K562 (cell line): ENCODE measurements around the gene RNF141. TPM values are rescaled to one million over a fixed set of nuclear protein-coding genes. Genes with fewer than 3 reads are reported as not detected.

Source experiments
- ATAC-seq: fragments of 200-7000 bp; cut with Tn5 transposase; 3 replicates; pipeline ENCODE4 v1.9.1; 2020; ENCODE audit warnings: moderate library complexity
- BruUV-seq: library from RNA; stranded (reverse); fragments of 400-500 nt; replicated peaks from 2 replicates; lab custom pipeline; 2021; lab: Mats Ljungman, UMichigan
- CTCF ChIA-PET: fragments of 300-600 bp; formaldehyde crosslinking; extraction: SDS; loops from one replicate; lab custom pipeline; 2021; ENCODE audit warnings: low intra/inter-chr PET ratio; lab: Yijun Ruan, JAX
- POLR2A ChIA-PET: fragments of 300-600, 350-650 bp; sonication (Branson Sonifier 250); formaldehyde crosslinking; extraction: SDS; loops from one replicate; lab custom pipeline; 2021; ENCODE audit warnings: antibody characterized with exemption, inconsistent platforms; lab: Yijun Ruan, JAX
- DNase-seq, 4 experiments: peaks; one replicate each; pipeline versions ENCODE4 v3.0.0 to v3.0.0-alpha.2; 2011 to 2018; ENCODE audit warnings: low spot score in 3 of 4, mixed read lengths in 3 of 4; ENCODE audit errors: extremely low read depth in 1 of 4
- FAIRE-seq: peaks from 2 replicates; lab custom pipeline; 2011; peaks lifted over from hg19 to GRCh38; lab: Jason Lieb, UNC
- H2AFZ ChIP-seq: 2 replicates; pipeline ENCODE4 v1.6.0; 2011; ENCODE audit warnings: low read depth, low read length, control low read depth, inconsistent platforms
- H3K27ac ChIP-seq: fragments of 200-600 bp; 3 replicates; pipeline ENCODE4 v1.8.0; 2011; ENCODE audit warnings: low read depth, mild to moderate bottlenecking, control low read depth, inconsistent platforms, low read length, moderate library complexity, mixed read lengths; ENCODE audit errors: extremely low read depth
- H3K27me3 ChIP-seq, 2 experiments: fragments of 300-600 bp in 1 of 2; 2 replicates in 1 of 2; 3 replicates in 1 of 2; pipeline versions ENCODE4 v1.6.0 to v1.8.0; 2011; ENCODE audit warnings: inconsistent platforms in 2 of 2, low read length in 2 of 2, mild to moderate bottlenecking in 1 of 2, mixed read lengths in 1 of 2, moderate library complexity in 1 of 2; ENCODE audit not compliant: control insufficient read depth in 2 of 2, insufficient read depth in 2 of 2
- H3K36me3 ChIP-seq: fragments of 300-600 bp; 3 replicates; pipeline ENCODE4 v1.8.0; 2011; ENCODE audit warnings: mild to moderate bottlenecking, low read length, inconsistent platforms; ENCODE audit not compliant: control insufficient read depth, insufficient read depth
- H3K4me1 ChIP-seq, 2 experiments: fragments of 200-600 bp in 1 of 2; replicated peaks in 1 of 2; 2 replicates in 1 of 2; 3 replicates in 1 of 2; pipeline versions ENCODE4 v1.5.1 to v1.8.0; 2011; ENCODE audit warnings: inconsistent platforms in 2 of 2, low read length in 2 of 2, mild to moderate bottlenecking in 1 of 2, mixed read lengths in 1 of 2, moderate library complexity in 1 of 2; ENCODE audit not compliant: control insufficient read depth in 2 of 2, insufficient read depth in 2 of 2
- H3K4me2 ChIP-seq: 2 replicates; pipeline ENCODE4 v1.6.1; 2011; ENCODE audit warnings: low read length, control low read depth, inconsistent platforms, mixed read lengths; ENCODE audit not compliant: insufficient read depth
- H3K4me3 ChIP-seq: fragments of 200-600 bp; sonication (generic), shearing (Covaris generic); 2 replicates; pipeline ENCODE4 v1.5.1; 2016; ENCODE audit warnings: control low read depth, inconsistent platforms
- H3K79me2 ChIP-seq: fragments of 200-600 bp; 3 replicates; pipeline ENCODE4 v1.8.0; 2011; ENCODE audit warnings: low read length, inconsistent platforms; ENCODE audit not compliant: control insufficient read depth, insufficient read depth
- H3K9ac ChIP-seq, 2 experiments: 2 replicates each; pipeline versions ENCODE4 v1.6.0 to v1.6.1; 2011; ENCODE audit warnings: low read depth in 2 of 2, low read length in 2 of 2, control low read depth in 1 of 2, inconsistent platforms in 1 of 2, mild to moderate bottlenecking in 1 of 2, mixed read lengths in 1 of 2; ENCODE audit not compliant: insufficient read depth in 1 of 2
- H3K9me1 ChIP-seq: one replicate; pipeline ENCODE4 v1.6.0; 2011; ENCODE audit warnings: inconsistent platforms, mild to moderate bottlenecking, low read length, moderate library complexity; ENCODE audit not compliant: control insufficient read depth, insufficient read depth
- H3K9me3 ChIP-seq: replicated peaks from 2 replicates; pipeline ENCODE4 v1.5.1; 2011; ENCODE audit warnings: low read depth, low read length, inconsistent platforms; ENCODE audit not compliant: control insufficient read depth, insufficient read depth
- H4K20me1 ChIP-seq: replicated peaks from 2 replicates; pipeline ENCODE4 v1.6.1; 2011; ENCODE audit warnings: low read length, inconsistent platforms, mixed read lengths; ENCODE audit not compliant: control insufficient read depth, insufficient read depth
- BMI1 ChIP-seq: fragments of 150-350 bp; IDR thresholded peaks from 2 replicates; pipeline ENCODE4 v1.6.1; 2014; ENCODE audit warnings: low read length
- ELF1 ChIP-seq: fragments of 200-800 bp; sonication (Bioruptor generic); IDR thresholded peaks from 2 replicates; pipeline ENCODE4 v1.6.1; 2016; ENCODE audit warnings: missing genetic modification characterization, missing compliant biosample characterization
- NR2F6 ChIP-seq: fragments of 450-650 bp; formaldehyde crosslinking; IDR thresholded peaks from 2 replicates; pipeline ENCODE4 v1.4.0; 2020; ENCODE audit warnings: mild to moderate bottlenecking
- POU5F1 ChIP-seq: fragments of 150-350 bp; IDR thresholded peaks from 2 replicates; pipeline ENCODE4 v1.6.1; 2014; ENCODE audit warnings: borderline replicate concordance, low read length, low read depth, mild to moderate bottlenecking; ENCODE audit not compliant: partially characterized antibody
- RBM14 ChIP-seq: fragments of 200-400 bp; formaldehyde crosslinking; IDR thresholded peaks from 2 replicates; pipeline ENCODE4 v1.6.1; 2018; ENCODE audit warnings: low read depth, mild to moderate bottlenecking, low read length, moderate library complexity, borderline replicate concordance; ENCODE audit not compliant: insufficient read depth
- RBM25 ChIP-seq: fragments of 200-400 bp; formaldehyde crosslinking; IDR thresholded peaks from 2 replicates; pipeline ENCODE4 v1.6.1; 2018; ENCODE audit warnings: low read length, low read depth, moderate library complexity; ENCODE audit not compliant: severe bottlenecking
- RBM39 ChIP-seq: fragments of 200-400 bp; formaldehyde crosslinking; optimal IDR thresholded peaks from 2 replicates; pipeline ENCODE3; 2018; ENCODE audit warnings: low read depth, low read length
- SMARCE1 ChIP-seq: fragments of 450-650 bp; IDR thresholded peaks from 2 replicates; pipeline ENCODE4 v1.7.1; 2016; ENCODE audit warnings: mild to moderate bottlenecking
- ZNF696 ChIP-seq: fragments of 250-450 bp; sonication (Bioruptor Pico); conservative IDR thresholded peaks from 2 replicates; pipeline ENCODE4 v1.4.0; 2020; ENCODE audit warnings: mild to moderate bottlenecking, moderate library complexity
- ZNF76 ChIP-seq: fragments of 250-450 bp; sonication (Bioruptor Pico); IDR thresholded peaks from 2 replicates; pipeline ENCODE4 v1.4.0; 2020; ENCODE audit warnings: mild to moderate bottlenecking, moderate library complexity, borderline replicate concordance
- ZNF785 ChIP-seq: fragments of 250-450 bp; sonication (Bioruptor Pico); IDR thresholded peaks from 2 replicates; pipeline ENCODE4 v1.4.0; 2020; ENCODE audit warnings: mild to moderate bottlenecking
- WGBS: fragments of 100-300 bp; shearing (Covaris generic); methylation state at CpG from one replicate; pipeline ENCODE4 v1.1.6; 2016; ENCODE audit warnings: low coverage, mixed read lengths; ENCODE audit not compliant: insufficient coverage; ENCODE audit errors: missing lambda C conversion rate; 5-methylcytosine and 5-hydroxymethylcytosine counted together
- in situ Hi-C: fragments of 300-500 bp; cut with MboI; formaldehyde crosslinking; loops from 4 replicates; pipeline ENCODE4 v1.15.0; 2018; ENCODE audit warnings: inconsistent platforms, mixed read lengths
- intact Hi-C: fragments of 100-400 bp; cut with micrococcal nuclease; formaldehyde crosslinking; loops from 2 replicates; pipeline ENCODE4 v1.14.2; 2022
- polyA plus RNA-seq, 8 experiments: library from polyadenylated mRNA; depleted of rRNA in 4 of 8; stranded (reverse) in 5 of 8; unstranded in 3 of 8; fragments of >200 nt; fragmentation: Nextera tagmentation in 2 of 8; fragmentation: Illumina TruSeq in 1 of 8; extraction: Ambion mirVana in 2 of 8; extraction: Trizol in 1 of 8; gene quantifications; 2 replicates each; pipeline versions ENCODE4 v1.2.1 to v1.2.3, GENCODE V29; 2011 to 2014; ENCODE audit warnings: inconsistent platforms in 1 of 8, missing spikeins in 1 of 8
- total RNA-seq, 7 experiments: library from RNA; depleted of rRNA in 6 of 7; stranded (reverse); fragments of >200 nt in 6 of 7; fragmentation: Illumina TruSeq in 2 of 7; extraction: Trizol in 2 of 7; gene quantifications; 2 replicates each; pipeline versions ENCODE4 v1.2.1 to v1.2.3, GENCODE V29; 2011 to 2021; ENCODE audit warnings: low replicate concordance in 1 of 7
- TF ChIP-seq, protein P1 (sequence below): fragments of 250-450 bp; sonication (Bioruptor Pico); IDR thresholded peaks from 2 replicates; pipeline ENCODE4 v1.8.0; 2022; ENCODE audit warnings: inconsistent platforms

The RNF141 gene
- total and polyA plus RNA-seq, 9 of the 15 experiments (the other 6 are each of a cell fraction or from before 2014, with no cell fraction given), result 9.7 to 51.9 (median 18.9) TPM

DNA sequence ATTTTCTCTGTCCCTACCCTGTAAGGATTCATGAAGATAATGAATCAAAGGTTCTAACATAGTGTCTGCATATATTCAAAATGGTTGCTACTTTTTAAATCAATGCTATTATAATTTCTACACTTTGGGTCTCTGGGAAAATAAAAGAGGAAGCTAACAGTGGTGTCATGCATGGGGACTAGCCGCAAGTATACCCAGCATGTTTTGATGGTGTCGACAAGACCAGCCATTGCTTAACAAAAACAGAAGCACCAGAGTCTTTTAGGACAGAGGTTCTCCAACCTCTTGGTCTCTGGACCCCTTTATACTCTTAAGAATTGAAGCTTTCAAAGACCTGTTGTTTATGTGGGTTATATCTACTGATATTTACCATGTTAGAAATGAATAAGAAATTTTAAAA lies 37.8 kb downstream of the RNF141 start:
- TF ChIP-seq NR2F6 (no peak), ZNF76 (no peak), ZNF696 (CRISPR knock-in tag) (no peak), RBM39 (no peak), POU5F1 (no peak), ELF1 (tag) (no peak), RBM25 (no peak), SMARCE1 (no peak), ZNF785 (no peak), BMI1 (no peak), RBM14 (no peak)
- TF ChIP-seq, protein P1, sequence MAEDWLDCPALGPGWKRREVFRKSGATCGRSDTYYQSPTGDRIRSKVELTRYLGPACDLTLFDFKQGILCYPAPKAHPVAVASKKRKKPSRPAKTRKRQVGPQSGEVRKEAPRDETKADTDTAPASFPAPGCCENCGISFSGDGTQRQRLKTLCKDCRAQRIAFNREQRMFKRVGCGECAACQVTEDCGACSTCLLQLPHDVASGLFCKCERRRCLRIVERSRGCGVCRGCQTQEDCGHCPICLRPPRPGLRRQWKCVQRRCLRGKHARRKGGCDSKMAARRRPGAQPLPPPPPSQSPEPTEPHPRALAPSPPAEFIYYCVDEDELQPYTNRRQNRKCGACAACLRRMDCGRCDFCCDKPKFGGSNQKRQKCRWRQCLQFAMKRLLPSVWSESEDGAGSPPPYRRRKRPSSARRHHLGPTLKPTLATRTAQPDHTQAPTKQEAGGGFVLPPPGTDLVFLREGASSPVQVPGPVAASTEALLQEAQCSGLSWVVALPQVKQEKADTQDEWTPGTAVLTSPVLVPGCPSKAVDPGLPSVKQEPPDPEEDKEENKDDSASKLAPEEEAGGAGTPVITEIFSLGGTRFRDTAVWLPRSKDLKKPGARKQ (CRISPR knock-in tag), result no peak
- Histone ChIP-seq H3K9me3 (no peaks in the 10 kb centered on the region), H3K4me1 (no peaks in the 10 kb centered on the region), H3K27ac (no peak overlapping the region), H3K9me1 (no peaks in the 10 kb centered on the region), H2AFZ (no peak overlapping the region), H3K36me3 (peaks cover 77% of the 10 kb centered on the region), H3K9ac (no peak overlapping the region), H3K27me3 (no peaks in the 10 kb centered on the region), H4K20me1 (no peaks in the 10 kb centered on the region), H3K4me3 (no peak overlapping the region), H3K4me2 (no peak overlapping the region), H3K79me2 (no peaks in the 10 kb centered on the region)
- no TSS peak for BruUV-seq
- ATAC-seq (no peak), DNase-seq (no peak), FAIRE-seq (no peak)
- in situ Hi-C loops, result loop anchor here (25.0 kb wide), 1 partner anchor 234 kb away; no protein-coding TSS in a partner anchor
- ChIA-PET POLR2A (no interaction called here), CTCF (no interaction called here)
- 96% methylated on average over 2 of the region's 2 CpGs for WGBS
- intact Hi-C loops, result no loop called here
